GM18498 (cell line): Measurements from ENCODE around the gene PRDX2.

Source experiments
- ATAC-seq: cut with Tn5 transposase; IDR thresholded peaks from one replicate; pipeline ENCODE4 v1.9.1; 2021; ENCODE audit warnings: mild to moderate bottlenecking, moderate library complexity; ENCODE audit not compliant: unreplicated experiment

Gene PRDX2

DNA sequence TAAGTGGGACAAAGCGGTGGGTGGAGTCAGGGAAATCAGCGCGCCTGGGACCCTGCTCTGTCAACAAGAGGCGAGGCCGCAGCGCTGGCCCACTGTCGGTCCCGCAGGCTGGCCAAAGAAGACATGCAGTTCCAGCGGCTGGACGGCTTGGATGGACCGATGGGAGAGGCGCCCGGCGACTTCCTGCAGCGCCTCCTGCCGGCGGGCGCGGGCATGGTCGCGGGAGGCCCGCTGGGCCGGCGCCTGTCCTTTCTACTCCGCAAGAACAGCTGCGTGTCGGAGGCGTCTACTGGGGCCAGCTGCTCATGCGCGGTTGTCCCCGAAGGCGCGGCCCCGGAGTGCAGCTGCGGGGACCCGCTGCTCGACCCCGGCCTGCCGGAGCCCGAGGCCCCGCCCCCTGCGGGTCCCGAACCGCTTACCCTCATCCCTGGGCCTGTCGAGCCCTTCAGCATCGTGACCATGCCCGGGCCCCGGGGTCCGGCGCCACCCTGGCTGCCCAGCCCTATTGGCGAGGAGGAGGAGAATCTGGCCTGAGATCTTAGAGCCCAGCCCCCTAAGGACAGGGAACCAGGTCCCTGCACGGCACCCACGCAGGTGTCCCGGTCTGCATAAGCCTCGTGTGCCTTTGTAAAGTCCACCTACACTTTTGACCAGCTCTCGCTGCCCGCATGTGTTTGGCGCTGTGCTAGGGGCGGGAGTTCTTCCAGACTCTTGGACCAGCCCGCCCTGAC is 43.9 kb downstream of the PRDX2 start:
- no peak for ATAC-seq

DNA sequence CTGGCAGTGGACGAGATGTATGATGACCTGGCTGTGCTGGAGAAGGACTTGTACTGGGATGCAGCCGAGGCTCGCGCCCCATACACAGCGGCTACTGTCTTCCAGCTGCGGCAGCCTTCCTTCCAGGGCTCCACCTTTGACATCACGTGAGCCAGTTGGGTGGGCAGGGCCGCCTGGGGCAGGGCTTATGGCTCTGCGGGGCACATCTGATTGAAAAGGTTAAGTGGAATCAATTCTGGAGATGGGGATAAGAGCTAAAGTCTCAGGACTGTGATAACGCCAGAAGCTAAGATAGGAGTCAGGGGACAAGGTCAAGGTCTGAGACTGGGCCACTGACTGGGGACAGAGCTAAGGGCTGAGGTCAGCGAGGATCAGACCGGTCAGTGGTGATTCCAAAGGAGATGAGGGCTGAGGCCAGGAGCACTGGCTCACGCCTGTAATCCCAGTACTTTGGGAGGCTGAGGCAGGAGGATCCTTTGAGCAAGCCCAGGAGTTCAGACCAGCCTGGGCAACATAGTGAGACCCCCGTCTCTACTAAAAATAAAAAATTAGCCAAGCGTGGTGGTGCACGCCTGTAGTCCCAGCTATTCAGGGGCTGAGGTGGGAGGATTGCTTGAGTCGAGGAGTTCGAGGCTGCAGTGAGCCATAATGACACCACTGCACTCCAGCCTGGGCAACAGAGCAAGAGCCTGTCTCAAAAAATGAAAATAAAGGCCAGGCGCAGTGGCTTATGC is 45.3 kb downstream of the PRDX2 start:
- no peak for ATAC-seq

DNA sequence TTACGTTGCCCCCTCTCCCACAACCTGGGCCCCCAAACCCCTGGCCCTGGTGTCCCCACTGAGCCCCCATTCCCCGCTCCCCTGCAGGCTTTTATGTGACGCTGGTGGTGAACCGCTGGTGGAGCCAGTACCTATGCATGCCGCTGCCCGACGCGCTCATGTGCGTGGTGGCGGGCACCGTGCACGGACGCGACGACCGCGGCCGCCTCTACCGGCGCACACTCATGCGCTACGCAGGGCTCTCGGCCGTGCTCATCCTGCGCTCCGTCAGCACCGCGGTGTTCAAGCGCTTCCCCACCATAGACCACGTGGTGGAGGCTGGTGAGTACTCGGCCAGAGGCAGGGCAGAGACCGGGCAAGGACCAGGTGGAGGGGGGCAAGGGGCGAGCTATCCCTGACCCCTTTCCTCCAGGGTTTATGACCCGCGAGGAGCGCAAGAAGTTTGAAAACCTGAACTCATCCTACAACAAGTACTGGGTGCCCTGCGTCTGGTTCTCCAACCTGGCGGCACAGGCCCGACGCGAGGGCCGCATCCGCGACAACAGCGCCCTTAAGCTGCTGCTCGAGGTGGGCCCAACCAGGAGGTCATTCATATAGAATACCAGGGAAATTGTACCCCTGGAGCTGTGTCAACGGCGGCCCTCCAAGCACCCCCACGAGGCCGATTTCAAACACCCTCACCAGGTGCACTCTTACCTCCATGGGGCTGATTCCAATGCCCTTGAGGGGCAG is 47.0 kb downstream of the PRDX2 start:
- ATAC-seq = no peak

DNA sequence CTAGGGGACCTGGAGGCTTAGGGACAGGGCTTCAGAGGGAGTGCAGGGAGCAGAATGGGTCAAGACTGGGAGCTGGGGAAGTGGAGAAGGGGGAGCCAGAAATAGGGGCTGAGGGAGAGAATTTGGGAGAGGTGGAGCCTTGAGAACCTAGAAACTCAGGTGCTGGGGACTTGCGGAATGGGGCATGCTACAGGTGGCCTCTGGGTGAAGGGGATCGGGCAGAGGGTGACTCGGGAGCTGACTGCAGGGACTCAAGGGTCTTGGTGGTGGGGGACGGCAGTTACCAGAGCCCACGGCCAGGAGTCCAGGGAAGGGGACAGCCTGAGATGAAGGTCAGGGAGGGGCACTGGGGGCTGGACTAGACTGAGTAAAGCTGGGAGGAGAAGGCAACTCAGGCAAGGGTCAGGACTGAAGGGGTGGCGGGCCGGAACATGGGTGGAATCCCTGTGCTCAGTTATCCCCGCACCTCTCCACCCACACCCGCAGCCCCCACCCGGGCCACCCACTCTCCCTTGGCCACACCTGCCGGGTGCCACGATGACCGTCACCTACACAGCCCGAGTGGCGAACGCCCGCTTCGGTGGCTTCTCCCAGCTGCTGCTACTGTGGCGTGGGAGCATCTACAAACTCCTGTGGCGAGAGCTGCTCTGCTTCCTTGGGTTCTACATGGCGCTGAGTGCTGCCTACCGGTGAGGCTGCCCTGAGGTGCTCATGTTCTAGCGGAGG is 49.4 kb downstream of the PRDX2 start:
- ATAC-seq = no peak

DNA sequence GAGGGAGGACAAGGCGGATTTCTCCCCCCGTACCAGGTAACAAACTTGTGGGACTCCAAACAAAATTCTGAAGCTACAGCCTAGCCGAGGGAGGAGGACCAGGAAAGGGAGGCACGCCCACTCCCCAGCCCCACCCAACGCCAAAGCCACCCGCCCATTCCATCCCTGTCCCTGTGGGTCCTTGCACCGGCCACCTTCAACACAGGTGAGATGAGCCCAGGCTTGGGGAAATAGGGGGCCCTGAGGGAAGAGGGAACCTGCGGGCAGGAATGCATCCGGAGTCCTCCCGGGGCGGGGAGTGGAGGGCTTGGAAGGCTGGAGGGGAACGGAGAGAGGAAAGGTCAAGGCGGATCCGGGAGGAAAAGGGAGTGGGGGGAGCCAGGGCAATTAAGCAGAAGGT is 50.0 kb downstream of the PRDX2 start, which contains the start of gene BEST2:
Gene BEST2, plus strand, starts transcription at position 157 of the 400 bp plus-strand sequence. CDS start 802 bp downstream, outside the sequence.
- ATAC-seq = no peak

DNA sequence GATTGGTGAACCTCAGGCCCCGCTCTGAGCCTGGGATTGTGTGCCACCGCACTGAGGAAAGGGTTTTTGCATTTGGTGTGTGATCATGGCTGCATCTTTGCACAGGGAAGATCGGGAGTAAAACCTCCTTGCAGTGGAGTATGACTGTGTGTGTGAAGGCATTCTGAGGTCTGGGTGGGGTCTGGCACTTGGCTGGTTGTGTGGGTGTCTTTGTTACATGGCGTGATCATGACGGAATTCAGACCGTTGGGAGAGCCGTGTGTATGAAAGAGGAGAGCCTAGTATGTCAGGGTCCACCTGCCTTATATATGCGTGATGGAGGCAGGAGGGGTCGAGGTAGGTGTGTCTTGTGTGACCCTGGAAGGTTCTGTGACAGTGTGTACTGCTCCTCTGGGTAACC is 50.7 kb downstream of the PRDX2 start:
- no peak for ATAC-seq

DNA sequence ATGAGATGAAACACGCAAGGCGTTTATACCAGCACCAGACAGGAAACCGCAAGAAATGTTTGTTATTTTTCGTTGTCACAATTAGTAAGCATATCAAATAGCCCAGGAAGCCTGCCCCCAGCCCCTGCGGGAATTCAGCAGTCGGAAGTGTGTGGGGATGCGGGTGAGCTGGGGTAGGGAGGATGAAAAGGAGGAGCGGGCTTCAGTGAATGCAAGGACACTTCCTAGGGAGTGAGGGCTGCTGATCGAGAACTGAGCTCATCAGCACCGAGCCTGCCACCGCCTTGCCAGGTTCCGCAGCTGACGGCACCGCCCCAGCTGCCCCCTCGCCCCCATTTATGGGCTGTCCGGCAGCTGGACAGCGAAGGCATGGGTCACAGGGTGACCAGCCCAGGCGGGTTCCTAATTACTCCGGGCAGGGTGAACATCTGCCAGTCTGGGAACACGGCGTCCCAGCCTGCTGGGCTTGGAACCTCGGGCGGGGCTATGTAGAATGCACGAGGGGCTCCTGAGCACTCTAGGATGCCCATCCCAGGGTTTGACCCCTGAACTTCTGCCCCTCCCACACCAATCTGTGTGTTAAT is 51.6 kb downstream of the PRDX2 start:
- ATAC-seq = no peak

DNA sequence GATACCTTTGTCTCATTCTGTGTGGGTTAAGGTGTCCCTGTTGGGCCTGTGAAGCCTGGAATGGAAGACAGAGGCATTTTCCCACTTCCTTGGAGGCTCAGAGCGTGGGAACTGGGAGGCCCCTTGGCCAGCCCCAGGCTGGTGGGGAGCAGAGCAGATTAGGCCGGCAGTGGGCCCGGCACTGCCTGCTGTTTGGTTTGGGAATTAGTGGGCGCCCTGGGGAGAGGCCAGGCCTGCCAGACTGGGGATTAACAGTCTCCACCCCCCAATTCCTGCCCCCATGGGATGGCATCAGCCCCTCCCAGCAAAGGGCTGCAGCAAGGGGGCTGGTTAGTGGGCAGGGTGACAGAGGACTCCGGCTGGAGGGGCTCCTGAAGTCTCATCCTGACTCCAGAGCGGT is 53.1 kb downstream of the PRDX2 start:
- no peak for ATAC-seq
